ENCODE data around the gene STX2.

The STX2 gene

GRCh38 chr12:130742112-130742511 is 96.9 kb downstream of the STX2 start:
- ATAC-seq: no peak
- TF ChIP-seq GLIS3 (CRISPR knock-in tag; IDR thresholded peaks at IDR 0.05) (no peak), RARB (CRISPR knock-in tag; IDR thresholded peaks at IDR 0.05) (no peak), OSR1 (CRISPR knock-in tag; IDR thresholded peaks at IDR 0.05) (no peak), CSDC2 (CRISPR knock-in tag; IDR thresholded peaks at IDR 0.05) (no peak), ZC3H10 (CRISPR knock-in tag; IDR thresholded peaks at IDR 0.05) (no peak), BACH2 (CRISPR knock-in tag; IDR thresholded peaks at IDR 0.05; ENCODE audit: borderline replicate concordance) (no peak), ARNTL (CRISPR knock-in tag; IDR thresholded peaks at IDR 0.05; ENCODE audit: borderline replicate concordance, low read depth) (no peak), ZNF565 (CRISPR knock-in tag; conservative IDR thresholded peaks at IDR 0.05; ENCODE audit: low read depth) (no peak), ZFP30 (CRISPR knock-in tag; IDR thresholded peaks at IDR 0.05) (no peak), ZNF8 (CRISPR knock-in tag; IDR thresholded peaks at IDR 0.05) (no peak), TCF4 (CRISPR knock-in tag; IDR thresholded peaks at IDR 0.05; ENCODE audit: borderline replicate concordance) (no peak)
- TF ChIP-seq, protein P1, sequence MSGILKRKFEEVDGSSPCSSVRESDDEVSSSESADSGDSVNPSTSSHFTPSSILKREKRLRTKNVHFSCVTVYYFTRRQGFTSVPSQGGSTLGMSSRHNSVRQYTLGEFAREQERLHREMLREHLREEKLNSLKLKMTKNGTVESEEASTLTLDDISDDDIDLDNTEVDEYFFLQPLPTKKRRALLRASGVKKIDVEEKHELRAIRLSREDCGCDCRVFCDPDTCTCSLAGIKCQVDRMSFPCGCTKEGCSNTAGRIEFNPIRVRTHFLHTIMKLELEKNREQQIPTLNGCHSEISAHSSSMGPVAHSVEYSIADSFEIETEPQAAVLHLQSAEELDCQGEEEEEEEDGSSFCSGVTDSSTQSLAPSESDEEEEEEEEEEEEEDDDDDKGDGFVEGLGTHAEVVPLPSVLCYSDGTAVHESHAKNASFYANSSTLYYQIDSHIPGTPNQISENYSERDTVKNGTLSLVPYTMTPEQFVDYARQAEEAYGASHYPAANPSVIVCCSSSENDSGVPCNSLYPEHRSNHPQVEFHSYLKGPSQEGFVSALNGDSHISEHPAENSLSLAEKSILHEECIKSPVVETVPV (CRISPR knock-in tag; IDR thresholded peaks at IDR 0.05): no peak

All from SK-N-SH treated with all-trans-retinoic acid at 6 μM for 48 hours (cell line).